K562 treated with DMSO at 1 percent for 48 hours (cell line): ENCODE measurements around the gene COQ6. TPM values are rescaled to one million over a fixed set of nuclear protein-coding genes. Genes with fewer than 3 reads are reported as not detected.

Experiments
- total RNA-seq: library from RNA; unstranded; fragments of 300-600 nt; gene quantifications from 2 replicates; pipeline ENCODE4 v1.2.3, GENCODE V29; 2022; ENCODE audit warnings: low replicate concordance; ENCODE audit errors: extremely low read depth

COQ6 gene
- not detected in 2 replicates for total RNA-seq

DNA sequence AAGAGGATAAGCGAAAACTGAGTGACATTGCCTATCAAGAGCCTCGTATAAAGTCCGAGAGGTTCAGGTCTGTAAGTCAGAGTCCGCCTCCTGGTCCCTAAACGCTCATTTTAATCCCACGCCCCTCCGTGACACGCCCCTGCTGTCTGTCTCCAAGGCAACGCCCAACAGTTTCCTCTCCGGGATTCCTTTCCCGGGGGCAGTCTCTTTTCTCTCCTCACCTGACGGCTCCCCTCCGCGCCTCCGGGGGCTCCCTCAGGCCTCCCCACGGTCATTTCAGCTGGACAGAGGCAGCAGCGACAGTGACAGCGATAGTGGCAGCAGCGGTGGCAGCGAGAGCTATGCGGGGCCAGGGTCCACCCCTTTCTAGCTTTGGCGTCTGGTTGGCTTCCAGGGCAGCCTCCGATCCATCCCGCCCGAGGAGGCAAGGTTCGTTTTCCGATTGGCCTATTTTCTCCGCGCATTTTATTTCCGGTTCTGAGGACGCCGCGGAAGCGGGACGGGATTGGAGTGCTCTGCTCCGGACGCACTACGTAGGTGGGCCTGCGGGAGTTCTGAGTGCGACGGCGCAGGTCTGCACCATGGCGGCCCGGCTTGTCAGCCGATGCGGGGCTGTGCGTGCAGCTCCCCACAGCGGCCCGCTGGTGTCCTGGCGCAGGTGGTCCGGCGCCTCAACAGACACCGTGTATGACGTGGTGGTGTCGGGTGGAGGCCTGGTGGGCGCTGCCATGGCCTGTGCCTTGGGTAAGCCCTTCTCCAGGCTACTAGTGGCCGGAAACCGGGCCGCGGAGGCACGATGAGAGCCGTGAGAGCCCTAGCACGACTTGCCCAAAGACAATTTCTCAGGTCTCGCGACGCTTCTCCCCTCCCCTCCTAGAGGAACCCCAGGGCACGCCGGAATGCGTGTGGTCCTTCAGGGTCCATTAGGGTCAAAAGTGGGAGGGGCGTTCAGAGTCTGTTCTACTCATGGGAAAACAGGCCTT, at the start of gene COQ6, which contains the start of gene FAM161B:
COQ6 (plus strand) TSS at position 551 of the 983 bp plus-strand sequence; CDS start at position 582, 31 bp downstream.
FAM161B (minus strand) TSS at position 343 of the 983 bp plus-strand sequence; CDS start at position 275, 68 bp downstream.

Other genes starting within 250 kb of the COQ6 start
- not detected in 2 replicates for gene PNMA1, start 235.9 kb upstream of the COQ6 start, total RNA-seq
- gene PTGR2, start 98.5 kb upstream of the COQ6 start, total RNA-seq = not detected in 2 replicates
- not detected in 2 replicates for gene ZNF410, start 63.4 kb upstream of the COQ6 start, total RNA-seq
- gene FAM161B, start 208 bp upstream of the COQ6 start, total RNA-seq = not detected in 2 replicates
- gene ENTPD5, start 69.0 kb downstream of the COQ6 start, total RNA-seq = not detected in 2 replicates
- not detected in 2 replicates for gene BBOF1, start 69.0 kb downstream of the COQ6 start, total RNA-seq
- gene ALDH6A1, start 134.2 kb downstream of the COQ6 start, total RNA-seq = not detected in 2 replicates
- gene LIN52, start 134.7 kb downstream of the COQ6 start, total RNA-seq = not detected in 2 replicates